PC-3 (cell line): ENCODE measurements around the gene TSKS. TPM values are rescaled to one million over a fixed set of nuclear protein-coding genes. Genes with fewer than 3 reads are reported as not detected.

ENCODE experiments used
- ATAC-seq: fragments of 200-7000 bp; cut with Tn5 transposase; 2 replicates; pipeline ENCODE4 v1.9.1; 2020; ENCODE audit warnings: mild to moderate bottlenecking, moderate library complexity
- BruUV-seq: library from RNA; stranded (reverse); fragments of 400-500 nt; replicated peaks from 2 replicates; lab custom pipeline; 2021; lab: Mats Ljungman, UMichigan
- CTCF ChIA-PET: fragments of 300-600 bp; sonication (Branson Sonifier 250); formaldehyde crosslinking; loops from one replicate; lab custom pipeline; 2022; ENCODE audit warnings: antibody characterized with exemption; lab: Charles Lee
- POLR2A ChIA-PET: fragments of 300-600 bp; sonication (Branson Sonifier 250); formaldehyde crosslinking; loops from one replicate; lab custom pipeline; 2022; ENCODE audit warnings: antibody characterized with exemption; ENCODE audit not compliant: unreplicated experiment; lab: Charles Lee
- DNase-seq: peaks from one replicate; pipeline ENCODE4 v3.0.0-alpha.2; 2015
- H2AFZ ChIP-seq: fragments of 300-600 bp; sonication (generic); 2 replicates; pipeline ENCODE4 v1.6.0; 2016; ENCODE audit warnings: antibody characterized with exemption, low read length
- H3F3A ChIP-seq: fragments of 300-600 bp; sonication (generic); one replicate; pipeline ENCODE4 v1.6.0; 2017; ENCODE audit warnings: antibody characterized with exemption, low read length, control low read depth, mild to moderate bottlenecking; ENCODE audit not compliant: unreplicated experiment
- H3K27ac ChIP-seq: fragments of 300-600 bp; sonication (generic); 2 replicates; pipeline ENCODE4 v1.5.1; 2016; ENCODE audit warnings: mild to moderate bottlenecking, low read length
- H3K27me3 ChIP-seq: fragments of 300-600 bp; sonication (generic); 2 replicates; pipeline ENCODE4 v1.6.1; 2016; ENCODE audit warnings: low read length, mixed read lengths
- H3K36me3 ChIP-seq: fragments of 300-600 bp; sonication (generic); 2 replicates; pipeline ENCODE4 v1.6.1; 2016; ENCODE audit warnings: low read depth, mixed run types, low read length, mixed read lengths
- H3K4me1 ChIP-seq: fragments of 300-600 bp; sonication (generic); 2 replicates; pipeline ENCODE4 v1.5.1; 2016; ENCODE audit warnings: low read length; ENCODE audit not compliant: insufficient read depth
- H3K4me2 ChIP-seq: fragments of 300-600 bp; sonication (generic); 2 replicates; pipeline ENCODE4 v1.6.0; 2016; ENCODE audit warnings: low read length
- H3K4me3 ChIP-seq: fragments of 300-600 bp; sonication (generic); 2 replicates; pipeline ENCODE4 v1.5.1; 2016; ENCODE audit warnings: mild to moderate bottlenecking, low read length, mixed read lengths
- H3K79me2 ChIP-seq: fragments of 300-600 bp; sonication (generic); 2 replicates; pipeline ENCODE4 v1.6.1; 2017; ENCODE audit warnings: low read length, mixed read lengths
- H3K9ac ChIP-seq: fragments of 300-600 bp; sonication (generic); 2 replicates; pipeline ENCODE4 v1.6.0; 2016; ENCODE audit warnings: mild to moderate bottlenecking, low read length
- H3K9me2 ChIP-seq: fragments of 300-600 bp; sonication (generic); replicated peaks from 2 replicates; pipeline ENCODE4 v1.6.1; 2016; ENCODE audit warnings: mixed run types, low read length, mixed read lengths
- H3K9me3 ChIP-seq: fragments of 300-600 bp; sonication (generic); 2 replicates; pipeline ENCODE4 v1.6.1; 2016; ENCODE audit warnings: low read length, mixed read lengths
- H4K20me1 ChIP-seq: fragments of 300-600 bp; sonication (generic); 2 replicates; pipeline ENCODE4 v1.6.1; 2016; ENCODE audit warnings: low read length, mixed read lengths
- CTCF ChIP-seq: fragments of 300-600 bp; sonication (generic); conservative IDR thresholded peaks from 2 replicates; pipeline ENCODE4 v1.5.1; 2017; ENCODE audit warnings: antibody characterized with exemption, low read depth, mild to moderate bottlenecking, low read length
- EZH2 ChIP-seq: fragments of 300-600 bp; sonication (generic); IDR thresholded peaks from one replicate; pipeline ENCODE4 v1.6.1; 2017; ENCODE audit warnings: antibody characterized with exemption, mild to moderate bottlenecking, low read length; ENCODE audit not compliant: unreplicated experiment
- EZH2phosphoT487 ChIP-seq: fragments of 300-600 bp; sonication (generic); IDR thresholded peaks from 2 replicates; pipeline ENCODE4 v1.6.1; 2018; ENCODE audit warnings: mild to moderate bottlenecking, antibody characterized with exemption, low read length, borderline replicate concordance
- intact Hi-C: fragments of 100-400 bp; cut with micrococcal nuclease; formaldehyde crosslinking; loops from 2 replicates; pipeline ENCODE4 v1.9.0; 2023
- total RNA-seq: library from RNA; depleted of rRNA; stranded (reverse); fragments of >200 nt; gene quantifications from 2 replicates; pipeline ENCODE4 v1.2.3, GENCODE V29; 2014

The TSKS gene
- total RNA-seq, 1 experiment from 2014 or later = not detected

GRCh38 chr19:49808711-49809159 lies 45.6 kb upstream of the TSKS start:
- no peaks in the 10 kb centered on the region for H3K27me3 ChIP-seq
- CTCF ChIA-PET = no interaction called here
- no peaks in the 10 kb centered on the region for H4K20me1 ChIP-seq
- H3K36me3 ChIP-seq = peaks cover 7% of the 10 kb centered on the region
- BruUV-seq = no TSS peak
- DNase-seq (peak; percentile 79), ATAC-seq (peak; percentile 56)
- H3K4me3 ChIP-seq = peak overlapping the region; percentile 77
- no peaks in the 10 kb centered on the region for H3K9me3 ChIP-seq
- no peaks in the 10 kb centered on the region for H3K9me2 ChIP-seq
- POLR2A ChIA-PET = no interaction called here
- H3K79me2 ChIP-seq = no peaks in the 10 kb centered on the region
- peaks cover 15% of the 10 kb centered on the region for H3K4me1 ChIP-seq
- H2AFZ ChIP-seq = peak overlapping the region; percentile 96
- H3K4me2 ChIP-seq = peak overlapping the region; percentile 91
- intact Hi-C loops = loop anchor here (5.0 kb wide), 2 partner anchors 116 to 131 kb away; partner anchors contain the start of genes CPT1C and PRMT1
- H3F3A ChIP-seq = peaks cover 7% of the 10 kb centered on the region
- peak overlapping the region; percentile 12 for H3K9ac ChIP-seq
- TF ChIP-seq EZH2 = no peak
- TF ChIP-seq CTCF = no peak
- TF ChIP-seq EZH2phosphoT487 = no peak
- no peak overlapping the region for H3K27ac ChIP-seq

- Histone ChIP-seq H3K79me2 (no peaks in the 10 kb centered on the region), H3K27ac (no peak overlapping the region), H3K9ac (no peak overlapping the region), H3K4me2 (peak overlapping the region; percentile 91; the same call in 1 of the 2 replicates), H3K27me3 (no peaks in the 10 kb centered on the region), H3K4me3 (peak overlapping the region; percentile 77; the same call in 1 of the 2 replicates), H3F3A (peaks cover 7% of the 10 kb centered on the region), H4K20me1 (no peaks in the 10 kb centered on the region), H3K4me1 (peaks cover 14% of the 10 kb centered on the region), H3K9me3 (no peaks in the 10 kb centered on the region), H2AFZ (peak overlapping the region; percentile 96; the same call in 1 of the 2 replicates), H3K9me2 (no peaks in the 10 kb centered on the region), H3K36me3 (peaks cover 13% of the 10 kb centered on the region)
- no TSS peak for BruUV-seq
- no peak for TF ChIP-seq CTCF
- no peak for TF ChIP-seq EZH2phosphoT487
- no peak for TF ChIP-seq EZH2
- POLR2A ChIA-PET = no interaction called here
- ATAC-seq (peak; percentile 2), DNase-seq (no peak)
- intact Hi-C loops = loop anchor here (5.0 kb wide), 2 partner anchors 116 to 131 kb away; partner anchors contain the start of genes CPT1C and PRMT1
- CTCF ChIA-PET = no interaction called here
Measured at GRCh38 chr19:49807904-49808675, 45.0 kb upstream of the TSKS start.
